Measurements from ENCODE around the gene PRDM16. TPM values are rescaled to one million over a fixed set of nuclear protein-coding genes. Genes with fewer than 3 reads are reported as not detected.

Gene PRDM16
- total and polyA plus RNA-seq, 2 experiments from 2014 or later: 0.14 to 0.16 TPM

DNA sequence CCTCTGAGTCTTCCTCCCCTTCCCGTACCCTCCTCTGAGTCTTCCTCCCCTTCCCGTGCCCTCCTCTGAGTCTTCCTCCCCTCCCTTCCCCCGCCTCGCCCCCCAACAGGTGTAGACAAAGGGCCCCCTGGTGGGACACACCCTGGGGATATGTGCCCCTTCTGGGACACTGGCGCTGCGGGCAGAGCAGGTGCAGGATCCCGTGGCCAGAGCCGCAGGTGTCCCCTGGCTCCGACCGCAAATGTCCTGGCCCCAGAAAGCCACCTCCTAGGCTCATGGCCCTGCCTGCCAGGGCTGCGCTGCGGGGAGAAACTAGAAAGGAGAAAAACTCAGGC lies 334.0 kb downstream of the PRDM16 start (continued):
- TF ChIP-seq, protein P1, sequence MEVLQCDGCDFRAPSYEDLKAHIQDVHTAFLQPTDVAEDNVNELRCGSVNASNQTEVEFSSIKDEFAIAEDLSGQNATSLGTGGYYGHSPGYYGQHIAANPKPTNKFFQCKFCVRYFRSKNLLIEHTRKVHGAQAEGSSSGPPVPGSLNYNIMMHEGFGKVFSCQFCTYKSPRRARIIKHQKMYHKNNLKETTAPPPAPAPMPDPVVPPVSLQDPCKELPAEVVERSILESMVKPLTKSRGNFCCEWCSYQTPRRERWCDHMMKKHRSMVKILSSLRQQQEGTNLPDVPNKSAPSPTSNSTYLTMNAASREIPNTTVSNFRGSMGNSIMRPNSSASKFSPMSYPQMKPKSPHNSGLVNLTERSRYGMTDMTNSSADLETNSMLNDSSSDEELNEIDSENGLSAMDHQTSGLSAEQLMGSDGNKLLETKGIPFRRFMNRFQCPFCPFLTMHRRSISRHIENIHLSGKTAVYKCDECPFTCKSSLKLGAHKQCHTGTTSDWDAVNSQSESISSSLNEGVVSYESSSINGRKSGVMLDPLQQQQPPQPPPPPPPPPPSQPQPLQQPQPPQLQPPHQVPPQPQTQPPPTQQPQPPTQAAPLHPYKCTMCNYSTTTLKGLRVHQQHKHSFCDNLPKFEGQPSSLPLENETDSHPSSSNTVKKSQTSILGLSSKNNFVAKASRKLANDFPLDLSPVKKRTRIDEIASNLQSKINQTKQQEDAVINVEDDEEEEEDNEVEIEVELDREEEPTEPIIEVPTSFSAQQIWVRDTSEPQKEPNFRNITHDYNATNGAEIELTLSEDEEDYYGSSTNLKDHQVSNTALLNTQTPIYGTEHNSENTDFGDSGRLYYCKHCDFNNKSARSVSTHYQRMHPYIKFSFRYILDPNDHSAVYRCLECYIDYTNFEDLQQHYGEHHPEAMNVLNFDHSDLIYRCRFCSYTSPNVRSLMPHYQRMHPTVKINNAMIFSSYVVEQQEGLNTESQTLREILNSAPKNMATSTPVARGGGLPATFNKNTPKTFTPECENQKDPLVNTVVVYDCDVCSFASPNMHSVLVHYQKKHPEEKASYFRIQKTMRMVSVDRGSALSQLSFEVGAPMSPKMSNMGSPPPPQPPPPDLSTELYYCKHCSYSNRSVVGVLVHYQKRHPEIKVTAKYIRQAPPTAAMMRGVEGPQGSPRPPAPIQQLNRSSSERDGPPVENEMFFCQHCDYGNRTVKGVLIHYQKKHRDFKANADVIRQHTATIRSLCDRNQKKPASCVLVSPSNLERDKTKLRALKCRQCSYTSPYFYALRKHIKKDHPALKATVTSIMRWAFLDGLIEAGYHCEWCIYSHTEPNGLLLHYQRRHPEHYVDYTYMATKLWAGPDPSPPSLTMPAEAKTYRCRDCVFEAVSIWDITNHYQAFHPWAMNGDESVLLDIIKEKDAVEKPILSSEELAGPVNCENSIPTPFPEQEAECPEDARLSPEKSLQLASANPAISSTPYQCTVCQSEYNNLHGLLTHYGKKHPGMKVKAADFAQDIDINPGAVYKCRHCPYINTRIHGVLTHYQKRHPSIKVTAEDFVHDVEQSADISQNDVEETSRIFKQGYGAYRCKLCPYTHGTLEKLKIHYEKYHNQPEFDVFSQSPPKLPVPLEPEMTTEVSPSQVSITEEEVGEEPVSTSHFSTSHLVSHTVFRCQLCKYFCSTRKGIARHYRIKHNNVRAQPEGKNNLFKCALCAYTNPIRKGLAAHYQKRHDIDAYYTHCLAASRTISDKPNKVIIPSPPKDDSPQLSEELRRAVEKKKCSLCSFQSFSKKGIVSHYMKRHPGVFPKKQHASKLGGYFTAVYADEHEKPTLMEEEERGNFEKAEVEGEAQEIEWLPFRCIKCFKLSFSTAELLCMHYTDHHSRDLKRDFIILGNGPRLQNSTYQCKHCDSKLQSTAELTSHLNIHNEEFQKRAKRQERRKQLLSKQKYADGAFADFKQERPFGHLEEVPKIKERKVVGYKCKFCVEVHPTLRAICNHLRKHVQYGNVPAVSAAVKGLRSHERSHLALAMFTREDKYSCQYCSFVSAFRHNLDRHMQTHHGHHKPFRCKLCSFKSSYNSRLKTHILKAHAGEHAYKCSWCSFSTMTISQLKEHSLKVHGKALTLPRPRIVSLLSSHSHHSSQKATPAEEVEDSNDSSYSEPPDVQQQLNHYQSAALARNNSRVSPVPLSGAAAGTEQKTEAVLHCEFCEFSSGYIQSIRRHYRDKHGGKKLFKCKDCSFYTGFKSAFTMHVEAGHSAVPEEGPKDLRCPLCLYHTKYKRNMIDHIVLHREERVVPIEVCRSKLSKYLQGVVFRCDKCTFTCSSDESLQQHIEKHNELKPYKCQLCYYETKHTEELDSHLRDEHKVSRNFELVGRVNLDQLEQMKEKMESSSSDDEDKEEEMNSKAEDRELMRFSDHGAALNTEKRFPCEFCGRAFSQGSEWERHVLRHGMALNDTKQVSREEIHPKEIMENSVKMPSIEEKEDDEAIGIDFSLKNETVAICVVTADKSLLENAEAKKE (CRISPR knock-in tag; IDR thresholded peaks at IDR 0.05): no peak
- TF ChIP-seq EZH2 (IDR thresholded peaks at IDR 0.05; ENCODE audit: low read depth, unreplicated experiment): no peak
- TF ChIP-seq, protein P2, sequence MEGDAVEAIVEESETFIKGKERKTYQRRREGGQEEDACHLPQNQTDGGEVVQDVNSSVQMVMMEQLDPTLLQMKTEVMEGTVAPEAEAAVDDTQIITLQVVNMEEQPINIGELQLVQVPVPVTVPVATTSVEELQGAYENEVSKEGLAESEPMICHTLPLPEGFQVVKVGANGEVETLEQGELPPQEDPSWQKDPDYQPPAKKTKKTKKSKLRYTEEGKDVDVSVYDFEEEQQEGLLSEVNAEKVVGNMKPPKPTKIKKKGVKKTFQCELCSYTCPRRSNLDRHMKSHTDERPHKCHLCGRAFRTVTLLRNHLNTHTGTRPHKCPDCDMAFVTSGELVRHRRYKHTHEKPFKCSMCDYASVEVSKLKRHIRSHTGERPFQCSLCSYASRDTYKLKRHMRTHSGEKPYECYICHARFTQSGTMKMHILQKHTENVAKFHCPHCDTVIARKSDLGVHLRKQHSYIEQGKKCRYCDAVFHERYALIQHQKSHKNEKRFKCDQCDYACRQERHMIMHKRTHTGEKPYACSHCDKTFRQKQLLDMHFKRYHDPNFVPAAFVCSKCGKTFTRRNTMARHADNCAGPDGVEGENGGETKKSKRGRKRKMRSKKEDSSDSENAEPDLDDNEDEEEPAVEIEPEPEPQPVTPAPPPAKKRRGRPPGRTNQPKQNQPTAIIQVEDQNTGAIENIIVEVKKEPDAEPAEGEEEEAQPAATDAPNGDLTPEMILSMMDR (conservative IDR thresholded peaks at IDR 0.05; ENCODE audit: low read depth in 2 of 2): no peak
- no peak for TF ChIP-seq JUNB (IDR thresholded peaks at IDR 0.05; ENCODE audit: unreplicated experiment)

DNA sequence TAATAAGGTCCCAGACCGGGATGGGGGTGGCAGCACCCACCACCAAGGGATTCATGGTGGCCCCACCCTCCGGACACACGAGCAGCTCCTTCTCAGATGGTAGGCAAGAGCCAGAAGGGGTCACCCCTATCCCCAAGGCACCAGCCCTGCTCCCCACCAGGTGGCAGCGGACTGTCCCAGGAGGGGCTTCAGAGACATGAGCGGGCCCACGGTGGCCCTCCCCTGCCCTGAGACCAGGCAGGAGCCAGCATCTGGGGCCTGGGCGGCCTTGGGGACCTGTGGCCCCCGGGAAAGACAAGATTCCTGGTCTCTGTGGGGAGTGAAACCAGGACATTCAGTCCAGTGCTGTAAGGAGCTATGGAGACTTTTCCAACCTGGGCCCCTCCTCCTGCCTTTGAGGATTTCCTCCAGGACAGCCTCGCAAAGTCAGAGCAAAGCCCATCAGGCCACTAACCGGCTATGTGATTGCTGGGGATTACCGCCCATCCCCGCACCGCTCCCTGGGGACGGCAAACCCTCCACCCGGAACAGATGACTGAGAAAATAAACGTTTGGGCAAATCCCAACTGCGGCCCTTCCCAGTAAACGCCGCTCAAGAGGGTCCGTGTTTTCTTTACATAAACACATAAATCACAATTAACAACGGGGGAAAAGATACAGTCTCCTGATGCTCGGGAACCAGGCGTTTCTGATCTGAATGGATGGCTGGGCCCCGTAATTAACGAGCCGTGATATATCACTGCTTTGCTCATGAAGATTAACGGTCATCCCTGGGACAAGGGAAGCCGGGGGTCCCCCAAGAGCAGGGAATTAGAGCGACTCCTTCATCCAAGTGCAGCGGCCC lies 334.6 kb downstream of the PRDM16 start:
- Histone ChIP-seq H3K4me1 (ENCODE audit: insufficient read depth) (no peaks in the 10 kb centered on the region), H3K9me2 (ENCODE audit: insufficient read depth) (no peaks in the 10 kb centered on the region), H4K20me1 (replicated peaks; ENCODE audit: insufficient read depth) (no peaks in the 10 kb centered on the region), H3K27me3 (ENCODE audit: insufficient read depth) (no peaks in the 10 kb centered on the region), H3F3A (replicated peaks; ENCODE audit: low read depth) (no peaks in the 10 kb centered on the region), H3K36me3 (ENCODE audit: insufficient read depth) (no peaks in the 10 kb centered on the region), H3K79me2 (replicated peaks; ENCODE audit: insufficient read depth) (no peaks in the 10 kb centered on the region), H3K27ac (ENCODE audit: low read depth) (no peak overlapping the region), H2AFZ (no peak overlapping the region), H3K4me2 (no peak overlapping the region), H3K4me3 (no peak overlapping the region)
- no peak overlapping the region for H3K4me3 Mint-ChIP-seq
- peaks cover 2% of the 10 kb centered on the region for H3K27me3 Mint-ChIP-seq (ENCODE audit: insufficient read depth, low read depth, poor library complexity)
- H3K9me3 Mint-ChIP-seq: no peaks in the 10 kb centered on the region
- DNase-seq (ENCODE audit: low spot score) (peak; percentile 74), ATAC-seq (peak; percentile 88)
- H3K27ac Mint-ChIP-seq: no peak overlapping the region
- H3K4me1 Mint-ChIP-seq: no peaks in the 10 kb centered on the region; the same call in 1 of the 3 replicates
- no peaks in the 10 kb centered on the region for H3K36me3 Mint-ChIP-seq (ENCODE audit: low read depth)
- TF ChIP-seq, protein P2 (conservative IDR thresholded peaks at IDR 0.05; ENCODE audit: low read depth in 2 of 2): peak; percentile 51 to 64
- TF ChIP-seq, protein P3, sequence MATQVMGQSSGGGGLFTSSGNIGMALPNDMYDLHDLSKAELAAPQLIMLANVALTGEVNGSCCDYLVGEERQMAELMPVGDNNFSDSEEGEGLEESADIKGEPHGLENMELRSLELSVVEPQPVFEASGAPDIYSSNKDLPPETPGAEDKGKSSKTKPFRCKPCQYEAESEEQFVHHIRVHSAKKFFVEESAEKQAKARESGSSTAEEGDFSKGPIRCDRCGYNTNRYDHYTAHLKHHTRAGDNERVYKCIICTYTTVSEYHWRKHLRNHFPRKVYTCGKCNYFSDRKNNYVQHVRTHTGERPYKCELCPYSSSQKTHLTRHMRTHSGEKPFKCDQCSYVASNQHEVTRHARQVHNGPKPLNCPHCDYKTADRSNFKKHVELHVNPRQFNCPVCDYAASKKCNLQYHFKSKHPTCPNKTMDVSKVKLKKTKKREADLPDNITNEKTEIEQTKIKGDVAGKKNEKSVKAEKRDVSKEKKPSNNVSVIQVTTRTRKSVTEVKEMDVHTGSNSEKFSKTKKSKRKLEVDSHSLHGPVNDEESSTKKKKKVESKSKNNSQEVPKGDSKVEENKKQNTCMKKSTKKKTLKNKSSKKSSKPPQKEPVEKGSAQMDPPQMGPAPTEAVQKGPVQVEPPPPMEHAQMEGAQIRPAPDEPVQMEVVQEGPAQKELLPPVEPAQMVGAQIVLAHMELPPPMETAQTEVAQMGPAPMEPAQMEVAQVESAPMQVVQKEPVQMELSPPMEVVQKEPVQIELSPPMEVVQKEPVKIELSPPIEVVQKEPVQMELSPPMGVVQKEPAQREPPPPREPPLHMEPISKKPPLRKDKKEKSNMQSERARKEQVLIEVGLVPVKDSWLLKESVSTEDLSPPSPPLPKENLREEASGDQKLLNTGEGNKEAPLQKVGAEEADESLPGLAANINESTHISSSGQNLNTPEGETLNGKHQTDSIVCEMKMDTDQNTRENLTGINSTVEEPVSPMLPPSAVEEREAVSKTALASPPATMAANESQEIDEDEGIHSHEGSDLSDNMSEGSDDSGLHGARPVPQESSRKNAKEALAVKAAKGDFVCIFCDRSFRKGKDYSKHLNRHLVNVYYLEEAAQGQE (IDR thresholded peaks at IDR 0.05; ENCODE audit: unreplicated experiment): no peak

All from GM23338 (cell line).